Measurements from ENCODE around the gene REEP3.

REEP3 gene

GRCh38 chr10:63539377-63539776 lies 18.2 kb downstream of the REEP3 start:
- Histone ChIP-seq H3K27me3 (ENCODE audit: insufficient read depth, low read length, poor library complexity, severe bottlenecking) (no peaks in the 10 kb centered on the region), H3F3A (ENCODE audit: low read depth) (no peaks in the 10 kb centered on the region), H3K4me3 (ENCODE audit: low read length, poor library complexity, severe bottlenecking) (no peak overlapping the region), H3K36me3 (ENCODE audit: insufficient read depth, low read length) (no peaks in the 10 kb centered on the region), H2AFZ (ENCODE audit: low read length) (no peak overlapping the region), H3K79me2 (ENCODE audit: insufficient read depth, low read length) (peaks cover 20% of the 10 kb centered on the region; the same call in 1 of the 2 replicates), H4K20me1 (ENCODE audit: insufficient read depth, low read length, poor library complexity, severe bottlenecking) (peaks cover 4% of the 10 kb centered on the region), H3K4me1 (ENCODE audit: insufficient read depth, low read length, poor library complexity, severe bottlenecking) (peaks cover 28% of the 10 kb centered on the region), H3K9me3 (ENCODE audit: insufficient read depth, low read depth, low read length) (no peaks in the 10 kb centered on the region), H3K4me2 (ENCODE audit: low read depth, low read length, poor library complexity, severe bottlenecking) (no peak overlapping the region), H3K9ac (ENCODE audit: low read depth, low read length, poor library complexity, severe bottlenecking) (no peak overlapping the region), H3K9me2 (replicated peaks; ENCODE audit: low read depth, low read length) (no peaks in the 10 kb centered on the region)
- no peak for TF ChIP-seq EZH2phosphoT487 (IDR thresholded peaks at IDR 0.05; ENCODE audit: borderline replicate concordance)
- TF ChIP-seq CTCF (conservative IDR thresholded peaks at IDR 0.05; ENCODE audit: low read length) = no peak

DNA sequence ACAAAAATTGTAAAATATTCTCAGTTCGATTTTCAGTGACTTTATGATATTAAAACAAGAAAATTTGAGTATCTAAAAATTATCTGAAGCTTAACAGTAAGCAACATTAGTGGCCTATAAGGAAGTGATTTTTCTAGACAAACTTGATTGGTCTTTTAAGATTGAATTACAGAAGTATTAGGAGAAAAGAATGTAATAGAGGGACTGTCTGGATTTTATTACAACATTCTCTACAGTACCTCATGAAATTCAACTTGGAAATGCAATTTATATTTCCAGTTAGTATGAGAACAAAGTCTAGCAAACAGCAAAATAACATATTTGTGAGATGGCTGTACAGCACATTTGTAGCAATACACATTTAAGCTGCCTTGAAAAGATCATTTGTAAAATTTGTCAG lies 18.8 kb downstream of the REEP3 start:
- peaks cover 22% of the 10 kb centered on the region for H3K4me1 ChIP-seq (ENCODE audit: insufficient read depth, low read length, poor library complexity, severe bottlenecking)
- no peaks in the 10 kb centered on the region for H3K9me2 ChIP-seq (replicated peaks; ENCODE audit: low read depth, low read length)
- H3K27me3 ChIP-seq (ENCODE audit: insufficient read depth, low read length, poor library complexity, severe bottlenecking) = no peaks in the 10 kb centered on the region
- H3K9me3 ChIP-seq (ENCODE audit: insufficient read depth, low read depth, low read length) = no peaks in the 10 kb centered on the region
- H2AFZ ChIP-seq (ENCODE audit: low read length) = no peak overlapping the region
- H3F3A ChIP-seq (ENCODE audit: low read depth) = no peaks in the 10 kb centered on the region
- no peak overlapping the region for H3K4me3 ChIP-seq (ENCODE audit: low read length, poor library complexity, severe bottlenecking)
- no peak for TF ChIP-seq CTCF (conservative IDR thresholded peaks at IDR 0.05; ENCODE audit: low read length)
- TF ChIP-seq EZH2phosphoT487 (IDR thresholded peaks at IDR 0.05; ENCODE audit: borderline replicate concordance) = no peak
- H3K4me2 ChIP-seq (ENCODE audit: low read depth, low read length, poor library complexity, severe bottlenecking) = peak overlapping the region; percentile 2
- peaks cover 20% of the 10 kb centered on the region; the same call in 1 of the 2 replicates for H3K79me2 ChIP-seq (ENCODE audit: insufficient read depth, low read length)
- H4K20me1 ChIP-seq (ENCODE audit: insufficient read depth, low read length, poor library complexity, severe bottlenecking) = peaks cover 4% of the 10 kb centered on the region
- no peak overlapping the region for H3K9ac ChIP-seq (ENCODE audit: low read depth, low read length, poor library complexity, severe bottlenecking)
- H3K36me3 ChIP-seq (ENCODE audit: insufficient read depth, low read length) = no peaks in the 10 kb centered on the region

DNA sequence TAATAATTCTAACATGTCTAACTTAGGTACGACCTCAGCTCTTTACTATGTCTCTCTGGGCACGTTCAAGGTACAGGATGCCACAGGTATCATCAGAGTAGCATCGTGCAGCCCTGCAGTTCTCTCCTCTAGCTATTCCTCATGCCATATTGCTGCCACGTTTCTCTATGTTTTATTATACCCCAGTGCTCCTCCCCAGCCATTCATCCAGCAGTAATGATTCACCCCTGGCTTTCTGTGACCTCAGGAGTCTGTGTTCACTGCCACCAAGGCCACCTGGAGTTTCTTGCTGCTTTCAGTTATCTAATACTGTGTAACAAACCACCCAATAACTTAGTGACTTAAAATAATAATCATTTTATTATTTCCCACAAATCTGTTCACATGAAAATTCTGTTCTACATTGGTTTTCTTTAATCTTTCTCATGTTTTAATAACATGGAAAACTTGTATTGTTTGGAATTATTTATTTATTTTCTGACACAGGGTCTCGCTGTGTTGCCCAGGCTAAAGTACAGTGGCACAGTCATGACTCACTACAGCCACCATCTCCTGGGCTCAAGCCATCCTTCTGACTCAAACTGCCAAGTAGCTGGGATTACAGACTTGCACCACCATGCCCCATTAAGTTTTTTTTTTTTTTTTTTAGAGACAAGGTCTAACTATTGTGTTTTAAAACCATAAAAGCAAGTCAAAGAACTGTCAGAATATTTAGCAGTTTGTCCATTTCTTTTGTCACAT lies 21.8 kb downstream of the REEP3 start:
- TF ChIP-seq CTCF (conservative IDR thresholded peaks at IDR 0.05; ENCODE audit: low read length) (no peak), EZH2phosphoT487 (IDR thresholded peaks at IDR 0.05; ENCODE audit: borderline replicate concordance) (no peak)

More for the DNA sequence above, 21.8 kb downstream of the REEP3 start:
- no peaks in the 10 kb centered on the region for H3K9me3 ChIP-seq (ENCODE audit: insufficient read depth, low read depth, low read length)
- H4K20me1 ChIP-seq (ENCODE audit: insufficient read depth, low read length, poor library complexity, severe bottlenecking) = peaks cover 4% of the 10 kb centered on the region
- peaks cover 21% of the 10 kb centered on the region for H3K4me1 ChIP-seq (ENCODE audit: insufficient read depth, low read length, poor library complexity, severe bottlenecking)
- no peaks in the 10 kb centered on the region for H3F3A ChIP-seq (ENCODE audit: low read depth)
- H2AFZ ChIP-seq (ENCODE audit: low read length) = no peak overlapping the region
- H3K27me3 ChIP-seq (ENCODE audit: insufficient read depth, low read length, poor library complexity, severe bottlenecking) = no peaks in the 10 kb centered on the region
- H3K4me3 ChIP-seq (ENCODE audit: low read length, poor library complexity, severe bottlenecking) = peak overlapping the region; percentile 23
- H3K9ac ChIP-seq (ENCODE audit: low read depth, low read length, poor library complexity, severe bottlenecking) = no peak overlapping the region
- H3K4me2 ChIP-seq (ENCODE audit: low read depth, low read length, poor library complexity, severe bottlenecking) = peak overlapping the region; percentile 36
- H3K79me2 ChIP-seq (ENCODE audit: insufficient read depth, low read length) = peaks cover 9% of the 10 kb centered on the region; the same call in 1 of the 2 replicates
- no peaks in the 10 kb centered on the region for H3K9me2 ChIP-seq (replicated peaks; ENCODE audit: low read depth, low read length)
- no peaks in the 10 kb centered on the region for H3K36me3 ChIP-seq (ENCODE audit: insufficient read depth, low read length)

All from Loucy (cell line).